ENCODE measurements around the gene TSPAN10. TPM values are rescaled to one million over a fixed set of nuclear protein-coding genes. Genes with fewer than 3 reads are reported as not detected.

The TSPAN10 gene
- total RNA-seq, 2 experiments from 2014 or later: 0.17 TPM; not detected in 1

DNA sequence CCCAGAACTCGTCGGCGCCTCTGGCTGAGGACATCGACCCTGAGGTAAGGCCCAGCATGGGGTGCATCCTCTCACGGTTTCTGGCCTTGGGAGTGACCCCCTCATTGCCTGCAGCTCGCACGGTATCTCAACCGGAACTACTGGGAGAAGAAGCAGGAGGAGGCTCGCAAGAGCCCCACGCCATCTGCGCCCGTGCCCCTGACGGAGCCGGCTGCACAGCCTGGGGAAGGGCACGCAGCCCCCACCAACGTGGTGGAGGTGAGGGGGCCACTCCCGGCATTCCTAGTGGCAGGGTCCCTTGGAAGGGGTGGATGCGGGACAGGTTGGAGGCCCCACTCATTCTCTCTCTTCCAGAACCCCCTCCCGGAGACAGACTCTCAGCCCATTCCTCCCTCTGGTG, 57.8 kb downstream of the TSPAN10 start:
- Histone ChIP-seq H3K4me1 (ENCODE audit: insufficient read depth, low read length) (no peaks in the 10 kb centered on the region), H3K27ac (ENCODE audit: low read depth in 1 of 2, low read length in 2 of 2) (no peak overlapping the region), H3K9me3 (ENCODE audit: control insufficient read depth in 1 of 2, insufficient read depth in 1 of 2, low read length in 2 of 2) (no peaks in the 10 kb centered on the region), H3K4me3 (ENCODE audit: low read length) (no peak overlapping the region), H3K36me3 (ENCODE audit: insufficient read depth, low read length) (peaks cover 93% of the 10 kb centered on the region), H3K27me3 (ENCODE audit: control insufficient read depth in 1 of 2, insufficient read depth in 2 of 2, low read length in 2 of 2) (no peaks in the 10 kb centered on the region)
- H3K4me1 Mint-ChIP-seq (ENCODE audit: low read depth): no peaks in the 10 kb centered on the region
- no peaks in the 10 kb centered on the region for H3K9me3 Mint-ChIP-seq
- H3K4me3 Mint-ChIP-seq: no peak overlapping the region
- peaks cover 49% of the 10 kb centered on the region for H3K36me3 Mint-ChIP-seq (ENCODE audit: low read depth)
- ChIA-PET CTCF (no interaction called here), POLR2A (interaction anchor here (0.6 to 1.5 kb wide), 3 partner anchors 10 to 67 kb away, joined by 3 to 4 read pairs (median 3); partner anchors contain the start of genes ARL16 and HGS)
- H3K27ac Mint-ChIP-seq: no peak overlapping the region
- TF ChIP-seq, protein P1, sequence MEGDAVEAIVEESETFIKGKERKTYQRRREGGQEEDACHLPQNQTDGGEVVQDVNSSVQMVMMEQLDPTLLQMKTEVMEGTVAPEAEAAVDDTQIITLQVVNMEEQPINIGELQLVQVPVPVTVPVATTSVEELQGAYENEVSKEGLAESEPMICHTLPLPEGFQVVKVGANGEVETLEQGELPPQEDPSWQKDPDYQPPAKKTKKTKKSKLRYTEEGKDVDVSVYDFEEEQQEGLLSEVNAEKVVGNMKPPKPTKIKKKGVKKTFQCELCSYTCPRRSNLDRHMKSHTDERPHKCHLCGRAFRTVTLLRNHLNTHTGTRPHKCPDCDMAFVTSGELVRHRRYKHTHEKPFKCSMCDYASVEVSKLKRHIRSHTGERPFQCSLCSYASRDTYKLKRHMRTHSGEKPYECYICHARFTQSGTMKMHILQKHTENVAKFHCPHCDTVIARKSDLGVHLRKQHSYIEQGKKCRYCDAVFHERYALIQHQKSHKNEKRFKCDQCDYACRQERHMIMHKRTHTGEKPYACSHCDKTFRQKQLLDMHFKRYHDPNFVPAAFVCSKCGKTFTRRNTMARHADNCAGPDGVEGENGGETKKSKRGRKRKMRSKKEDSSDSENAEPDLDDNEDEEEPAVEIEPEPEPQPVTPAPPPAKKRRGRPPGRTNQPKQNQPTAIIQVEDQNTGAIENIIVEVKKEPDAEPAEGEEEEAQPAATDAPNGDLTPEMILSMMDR (IDR thresholded peaks at IDR 0.05): no peak
- H3K27me3 Mint-ChIP-seq: no peaks in the 10 kb centered on the region
- no peak for ATAC-seq (ENCODE audit: poor library complexity)
- intact Hi-C loops (cut with DNase I, micrococcal nuclease): no loop called here
- no peak for DNase-seq

DNA sequence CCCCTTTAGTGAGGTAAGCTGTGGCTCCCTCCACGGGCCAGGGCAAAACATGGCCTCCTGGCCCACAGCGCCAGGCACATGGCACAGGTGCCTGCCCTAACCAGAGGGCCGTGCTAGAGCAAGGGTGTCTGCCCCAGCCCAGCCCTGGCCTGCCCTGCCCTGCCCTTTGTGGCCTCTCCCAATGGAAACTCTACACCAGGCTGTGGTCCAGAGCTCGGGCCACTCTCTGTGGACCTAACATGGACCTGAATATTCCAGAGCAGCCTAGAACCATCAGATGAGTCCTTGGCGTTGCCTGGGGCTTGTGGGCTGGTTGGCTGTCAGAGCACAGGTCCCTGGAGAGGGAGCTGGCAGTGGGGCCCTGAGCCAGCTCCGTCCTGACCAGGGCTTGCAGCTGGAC, 58.2 kb downstream of the TSPAN10 start:
- Histone ChIP-seq H3K27me3 (ENCODE audit: control insufficient read depth in 1 of 2, insufficient read depth in 2 of 2, low read length in 2 of 2) (no peaks in the 10 kb centered on the region), H3K9me3 (ENCODE audit: control insufficient read depth in 1 of 2, insufficient read depth in 1 of 2, low read length in 2 of 2) (no peaks in the 10 kb centered on the region), H3K4me3 (ENCODE audit: low read length) (no peak overlapping the region), H3K36me3 (ENCODE audit: insufficient read depth, low read length) (peaks cover 89% of the 10 kb centered on the region), H3K27ac (ENCODE audit: low read depth in 1 of 2, low read length in 2 of 2) (no peak overlapping the region), H3K4me1 (ENCODE audit: insufficient read depth, low read length) (no peaks in the 10 kb centered on the region)
- Mint-ChIP-seq H3K27ac (no peak overlapping the region), H3K4me1 (ENCODE audit: low read depth) (no peaks in the 10 kb centered on the region), H3K27me3 (no peaks in the 10 kb centered on the region), H3K9me3 (no peaks in the 10 kb centered on the region), H3K4me3 (no peak overlapping the region), H3K36me3 (ENCODE audit: low read depth) (peaks cover 45% of the 10 kb centered on the region)
- no peak for DNase-seq
- intact Hi-C loops (cut with DNase I, micrococcal nuclease): no loop called here
- TF ChIP-seq, protein P1 (IDR thresholded peaks at IDR 0.05): no peak
- no peak for ATAC-seq (ENCODE audit: poor library complexity)
- CTCF ChIA-PET: no interaction called here
- POLR2A ChIA-PET: interaction anchor here (0.6 to 1.5 kb wide), 4 partner anchors 9 to 67 kb away, joined by 3 to 4 read pairs (median 3); partner anchors contain the start of genes ARL16 and HGS

DNA sequence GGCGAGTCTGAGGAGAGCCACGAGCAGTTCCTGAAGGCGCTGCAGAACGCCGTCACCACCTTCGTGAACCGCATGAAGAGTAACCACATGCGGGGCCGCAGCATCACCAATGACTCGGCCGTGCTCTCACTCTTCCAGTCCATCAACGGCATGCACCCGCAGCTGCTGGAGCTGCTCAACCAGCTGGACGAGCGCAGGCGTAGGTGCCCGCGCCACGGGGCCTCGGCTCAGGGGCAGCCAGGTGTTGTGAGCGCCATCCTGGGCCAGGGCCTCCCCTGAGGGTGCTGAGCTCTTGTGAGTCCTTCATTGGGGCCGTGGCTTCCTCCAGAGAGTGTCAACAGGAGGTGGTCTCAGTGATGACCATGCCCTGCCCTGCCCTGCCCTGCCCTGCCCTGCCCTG, 58.8 kb downstream of the TSPAN10 start:
- TF ChIP-seq, protein P1 (IDR thresholded peaks at IDR 0.05): no peak
- Histone ChIP-seq H3K4me1 (ENCODE audit: insufficient read depth, low read length) (peaks cover 3% of the 10 kb centered on the region), H3K27me3 (ENCODE audit: control insufficient read depth in 1 of 2, insufficient read depth in 2 of 2, low read length in 2 of 2) (no peaks in the 10 kb centered on the region), H3K9me3 (ENCODE audit: control insufficient read depth in 1 of 2, insufficient read depth in 1 of 2, low read length in 2 of 2) (no peaks in the 10 kb centered on the region), H3K27ac (ENCODE audit: low read depth in 1 of 2, low read length in 2 of 2) (no peak overlapping the region), H3K4me3 (ENCODE audit: low read length) (no peak overlapping the region), H3K36me3 (ENCODE audit: insufficient read depth, low read length) (peaks cover 86% of the 10 kb centered on the region)
- peaks cover under 1% of the 10 kb centered on the region for H3K4me1 Mint-ChIP-seq (ENCODE audit: low read depth)
- H3K27me3 Mint-ChIP-seq: no peaks in the 10 kb centered on the region
- CTCF ChIA-PET: no interaction called here
- DNase-seq (no peak), ATAC-seq (ENCODE audit: poor library complexity) (no peak)
- H3K4me3 Mint-ChIP-seq: no peak overlapping the region
- peaks cover 45% of the 10 kb centered on the region for H3K36me3 Mint-ChIP-seq (ENCODE audit: low read depth)
- intact Hi-C loops (cut with DNase I, micrococcal nuclease): no loop called here
- no peak overlapping the region for H3K27ac Mint-ChIP-seq
- POLR2A ChIA-PET: interaction anchor here (1.0 to 1.5 kb wide), 2 partner anchors 10 to 12 kb away, joined by 3 to 4 read pairs; partner anchors contain the start of genes ARL16 and HGS
- H3K9me3 Mint-ChIP-seq: no peaks in the 10 kb centered on the region
